ENCODE measurements around the gene IL34. TPM values are rescaled to one million over a fixed set of nuclear protein-coding genes. Genes with fewer than 3 reads are reported as not detected.
A peak's percentile ranks its signal among the peaks of the same experiment; 100 is the strongest.

The IL34 gene
- total RNA-seq, 4 donors from 2014 or later: 3.3 to 9.4 (median 9.0) TPM; not detected in 1

DNA sequence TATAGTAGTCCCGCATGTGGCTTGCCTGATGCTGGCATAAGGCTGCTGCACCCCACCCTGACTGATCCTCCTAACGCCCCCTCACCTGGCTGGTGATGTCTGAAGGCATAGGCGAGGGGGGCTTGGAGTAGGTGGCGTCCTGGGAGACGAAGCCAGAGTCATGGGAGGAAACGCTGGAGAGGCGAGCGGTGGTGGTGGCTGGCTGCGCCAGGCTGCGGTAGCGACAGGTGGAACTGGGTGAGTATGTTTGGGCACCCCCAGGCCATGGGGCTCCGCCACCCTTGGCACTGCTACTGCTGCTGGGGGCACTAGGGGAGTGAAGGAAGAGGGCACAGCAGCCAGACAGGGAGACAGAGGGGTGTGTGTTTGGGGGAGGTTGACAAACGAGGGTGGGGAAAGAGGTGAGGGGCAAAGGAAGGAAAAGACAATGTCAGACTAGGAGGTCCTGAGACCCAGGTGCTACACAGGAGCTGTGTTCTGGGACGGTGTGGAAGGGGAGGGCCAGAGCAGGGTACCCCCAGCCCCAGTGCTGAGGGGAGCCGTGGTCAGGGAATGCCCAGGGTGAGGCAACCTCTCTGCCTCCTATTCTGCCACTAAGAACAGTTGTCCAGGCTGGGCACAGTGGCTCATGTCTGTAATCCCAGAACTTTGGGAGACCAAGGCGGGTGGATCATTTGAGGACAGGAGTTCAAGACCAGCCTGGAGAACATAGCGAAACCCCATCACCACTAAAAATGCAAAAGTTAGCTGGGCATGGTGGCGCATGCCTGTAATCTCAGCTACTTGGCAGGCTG lies 28.1 kb downstream of the IL34 start:
- H3K4me1 ChIP-seq: no peaks in the 10 kb centered on the region
- no peak for DNase-seq
- no peak for TF ChIP-seq POLR2A (IDR thresholded peaks at IDR 0.05)
- TF ChIP-seq CTCF (IDR thresholded peaks at IDR 0.05): no peak
- intact Hi-C loops (cut with DNase I; ENCODE audit: low total_unique reads): no loop called here
- no peaks in the 10 kb centered on the region for H3K36me3 ChIP-seq
- no peak overlapping the region for H3K27ac ChIP-seq
- no peaks in the 10 kb centered on the region for H3K9me3 ChIP-seq
- H3K27me3 ChIP-seq: no peaks in the 10 kb centered on the region
- H3K4me3 ChIP-seq: no peak overlapping the region

DNA sequence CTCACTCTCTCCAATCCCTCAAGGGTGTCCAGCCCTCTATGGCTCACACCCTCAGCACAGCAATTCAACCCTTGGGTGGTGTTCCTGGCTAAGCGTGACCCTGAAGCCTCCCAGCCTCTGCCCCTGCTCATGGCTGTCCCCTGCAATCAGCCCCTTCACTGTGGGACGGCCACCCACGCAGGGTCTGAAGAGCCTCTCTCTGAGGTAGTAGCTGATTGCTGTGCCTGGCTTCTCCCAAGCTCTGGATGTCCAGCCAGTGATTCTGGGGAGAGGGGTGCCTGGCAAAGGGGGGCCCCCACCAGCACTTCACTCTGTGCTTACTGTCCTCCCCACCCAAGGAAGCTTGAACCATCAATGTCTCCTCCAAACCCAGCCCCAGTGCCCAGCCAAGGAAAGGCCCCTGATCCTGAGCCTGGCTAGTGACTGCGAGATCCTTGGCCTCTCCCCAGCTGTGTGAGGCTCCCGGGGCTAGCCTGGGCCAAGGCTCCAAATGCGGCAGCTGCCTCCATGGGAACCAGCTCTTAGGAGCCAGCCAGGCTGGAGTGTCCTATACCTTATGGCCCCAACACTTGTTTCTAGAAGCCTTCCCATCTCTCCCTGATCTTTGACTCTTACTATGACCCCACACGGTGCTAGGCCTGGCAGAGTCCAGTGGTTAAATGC lies 29.6 kb downstream of the IL34 start:
- Histone ChIP-seq H3K27ac (no peak overlapping the region), H3K4me3 (no peak overlapping the region), H3K27me3 (no peaks in the 10 kb centered on the region), H3K36me3 (no peaks in the 10 kb centered on the region), H3K9me3 (no peaks in the 10 kb centered on the region), H3K4me1 (peaks cover 8 to 11% of the 10 kb centered on the region in 2 donors)
- DNase-seq: no peak
- intact Hi-C loops (cut with DNase I; ENCODE audit: low total_unique reads): no loop called here
- TF ChIP-seq POLR2A (IDR thresholded peaks at IDR 0.05): no peak
- no peak for TF ChIP-seq CTCF (IDR thresholded peaks at IDR 0.05)

DNA sequence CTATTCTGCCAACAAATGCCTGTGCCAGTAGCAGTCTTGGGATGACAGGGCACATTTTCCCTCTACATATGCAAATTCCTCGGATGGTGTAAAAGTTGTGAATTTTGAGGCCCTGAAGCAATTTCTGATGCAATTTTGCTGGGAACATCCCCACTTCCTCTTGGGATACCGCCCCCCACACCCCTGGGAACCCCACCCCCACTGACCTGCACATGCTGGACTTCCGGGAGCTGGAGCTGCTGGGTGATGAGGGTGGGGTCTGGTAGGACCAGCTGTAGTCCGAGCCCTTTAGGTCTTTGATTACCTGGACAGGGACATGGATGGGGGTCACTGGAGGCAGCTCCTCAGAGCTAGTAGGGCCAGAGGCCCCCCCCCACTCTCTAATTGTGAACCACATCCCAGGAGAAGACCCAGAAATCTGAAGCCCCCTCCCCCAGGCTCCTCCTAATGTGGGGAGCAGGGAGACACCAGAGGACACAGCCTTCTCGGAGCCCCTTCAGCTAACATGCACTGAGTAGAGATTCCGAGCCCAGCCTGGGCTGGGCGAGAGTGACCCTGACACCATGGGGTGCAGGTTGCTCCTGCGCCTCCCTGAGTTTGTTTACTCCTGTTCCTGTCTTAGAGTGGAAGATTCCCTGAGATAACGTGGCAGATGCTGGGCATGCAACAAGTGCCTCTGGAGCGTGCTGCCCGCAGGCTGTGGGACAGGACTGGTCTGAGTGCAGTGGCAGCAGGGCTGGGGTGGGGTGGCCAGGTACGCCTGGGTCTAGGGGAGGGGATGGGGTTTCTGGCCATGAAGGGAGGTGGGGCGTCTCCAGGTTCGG lies 30.5 kb downstream of the IL34 start:
- no peak for TF ChIP-seq POLR2A (IDR thresholded peaks at IDR 0.05)
- H3K27ac ChIP-seq: no peak overlapping the region
- intact Hi-C loops (cut with DNase I; ENCODE audit: low total_unique reads): no loop called here
- no peak for DNase-seq
- H3K27me3 ChIP-seq: no peaks in the 10 kb centered on the region
- no peaks in the 10 kb centered on the region for H3K36me3 ChIP-seq
- no peak overlapping the region for H3K4me3 ChIP-seq
- H3K4me1 ChIP-seq: peaks cover 17 to 19% of the 10 kb centered on the region in 2 donors
- H3K9me3 ChIP-seq: no peaks in the 10 kb centered on the region

GRCh38 chr16:70677499-70678120 lies 31.3 kb downstream of the IL34 start:
- H3K4me1 ChIP-seq: peaks cover 17 to 26% of the 10 kb centered on the region in 2 donors
- no peaks in the 10 kb centered on the region for H3K27me3 ChIP-seq
- TF ChIP-seq POLR2A (IDR thresholded peaks at IDR 0.05) (no peak), CTCF (IDR thresholded peaks at IDR 0.05) (no peak)
- no peak overlapping the region for H3K27ac ChIP-seq
- no peak overlapping the region for H3K4me3 ChIP-seq
- intact Hi-C loops (cut with DNase I; ENCODE audit: low total_unique reads): no loop called here
- no peaks in the 10 kb centered on the region for H3K36me3 ChIP-seq
- H3K9me3 ChIP-seq: no peaks in the 10 kb centered on the region
- no peak for DNase-seq

DNA sequence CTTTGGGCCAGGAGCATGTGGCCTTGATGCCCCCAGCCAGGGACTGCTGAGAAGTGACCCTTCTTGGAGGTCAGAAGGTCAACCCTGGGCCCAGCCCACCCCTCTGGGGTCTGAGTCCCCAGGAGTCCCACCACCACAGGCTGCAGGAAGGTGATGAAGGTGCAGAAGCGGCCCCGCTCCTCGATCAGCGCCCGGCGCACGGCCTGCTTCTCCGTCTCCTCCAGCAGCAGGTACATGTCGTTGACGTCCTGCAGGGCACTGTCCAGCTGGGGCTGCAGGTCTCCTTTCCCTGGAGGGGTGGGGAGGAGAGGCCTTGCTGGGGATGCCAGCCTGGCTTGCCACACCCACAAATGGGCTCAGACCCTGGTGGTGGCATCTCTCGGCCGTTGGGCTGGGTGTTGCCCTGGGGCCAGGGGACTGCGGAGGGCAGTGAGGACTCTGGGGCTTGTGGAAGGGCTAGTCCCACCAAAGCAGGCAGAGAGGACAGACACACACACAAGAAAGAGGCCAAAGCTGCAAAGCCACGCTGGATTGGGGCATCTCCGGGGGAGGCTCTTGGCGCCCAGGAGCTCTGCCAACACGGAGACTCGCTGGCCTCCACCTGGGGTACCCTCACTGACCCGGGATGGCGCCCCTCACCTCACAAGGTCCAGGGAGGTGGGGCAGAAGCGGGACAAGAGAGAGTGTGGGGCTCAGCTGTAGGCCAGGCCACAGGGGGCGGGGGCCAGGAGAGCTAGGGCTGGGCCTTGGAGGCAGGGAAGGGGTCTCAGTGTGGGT lies 31.9 kb downstream of the IL34 start:
- H3K4me1 ChIP-seq: peaks cover 18 to 31% of the 10 kb centered on the region in 2 donors
- intact Hi-C loops (cut with DNase I; ENCODE audit: low total_unique reads): no loop called here

More for the DNA sequence above, 31.9 kb downstream of the IL34 start:
- Histone ChIP-seq H3K4me3 (no peak overlapping the region), H3K36me3 (no peaks in the 10 kb centered on the region), H3K27me3 (no peaks in the 10 kb centered on the region), H3K9me3 (no peaks in the 10 kb centered on the region), H3K27ac (peak overlapping the region; percentile 85 to 97)
- DNase-seq: no peak
- TF ChIP-seq POLR2A (IDR thresholded peaks at IDR 0.05) (no peak), CTCF (IDR thresholded peaks at IDR 0.05) (no peak)
